H9 (cell line): ENCODE data around the gene ARL17B. TPM values are rescaled to one million over a fixed set of nuclear protein-coding genes. Genes with fewer than 3 reads are reported as not detected.

Experiments
- total RNA-seq: library from RNA; stranded (reverse); gene quantifications from 2 replicates; pipeline ENCODE4 v1.2.1, GENCODE V29; 2021

Gene ARL17B
- total RNA-seq, 1 experiment from 2014 or later: 10.8 TPM

Other genes starting within 250 kb of the ARL17B start
- gene KANSL1, start 168.3 kb downstream of the ARL17B start, total RNA-seq: 110 and 114 TPM in 2 replicates
- gene LRRC37A, start 66.6 kb downstream of the ARL17B start, total RNA-seq: 1.9 and 2.0 TPM in 2 replicates
- 7.9 and 9.3 TPM in 2 replicates for gene LRRC37A2, start 150.7 kb upstream of the ARL17B start, total RNA-seq
- gene ARL17A, start 217.9 kb upstream of the ARL17B start, total RNA-seq: 10.4 and 12.2 TPM in 2 replicates
- 36.4 TPM in 2 replicates for gene NSF, start 228.9 kb upstream of the ARL17B start, total RNA-seq